C4-2B (cell line): ENCODE data around the gene TSC22D1.

Experiments
- CTCF ChIP-seq: fragments of 450-650 bp; conservative IDR thresholded peaks from 2 replicates; pipeline ENCODE4 v1.5.1; 2017; ENCODE audit warnings: mild to moderate bottlenecking
- ZFX ChIP-seq: fragments of 450-650 bp; IDR thresholded peaks from 2 replicates; pipeline ENCODE4 v1.6.1; 2017

- TF ChIP-seq CTCF (no peak), ZFX (no peak)
Observed at GRCh38 chr13:44389060-44389666, 187.0 kb downstream of the TSC22D1 start.
